ENCODE results near the gene ARRDC3.

Gene ARRDC3

GRCh38 chr5:91319667-91320066 lies 63.5 kb downstream of the ARRDC3 start:
- no peaks in the 10 kb centered on the region for H3K79me2 ChIP-seq (ENCODE audit: insufficient read depth, low read depth)
- H3K27ac ChIP-seq: no peak overlapping the region
- no peak overlapping the region for H3K9ac ChIP-seq
- no peaks in the 10 kb centered on the region for H4K20me1 ChIP-seq (ENCODE audit: insufficient read depth)
- H2AFZ ChIP-seq (ENCODE audit: low read depth): no peak overlapping the region
- TF ChIP-seq CTCF (conservative IDR thresholded peaks at IDR 0.05; ENCODE audit: low read depth, low read length): no peak
- no peaks in the 10 kb centered on the region for H3K27me3 ChIP-seq (ENCODE audit: insufficient read depth, low read depth)
- H3K4me1 ChIP-seq (ENCODE audit: low read depth, poor library complexity, severe bottlenecking): peaks cover 22% of the 10 kb centered on the region
- no peaks in the 10 kb centered on the region for H3K36me3 ChIP-seq (ENCODE audit: insufficient read depth)
- H3K4me3 ChIP-seq (IDR thresholded peaks at IDR 0.05; ENCODE audit: insufficient read depth, low read depth, low read length): no peak overlapping the region
- no peak overlapping the region for H3K4me2 ChIP-seq

GRCh38 chr5:91318724-91319123 lies 64.4 kb downstream of the ARRDC3 start:
- no peak for TF ChIP-seq CTCF (conservative IDR thresholded peaks at IDR 0.05; ENCODE audit: low read depth, low read length)
- Histone ChIP-seq H3K4me1 (ENCODE audit: low read depth, poor library complexity, severe bottlenecking) (peaks cover 32% of the 10 kb centered on the region), H4K20me1 (ENCODE audit: insufficient read depth) (no peaks in the 10 kb centered on the region), H3K4me2 (no peak overlapping the region), H3K4me3 (IDR thresholded peaks at IDR 0.05; ENCODE audit: insufficient read depth, low read depth, low read length) (no peak overlapping the region), H3K79me2 (ENCODE audit: insufficient read depth, low read depth) (0 out of 2 replicates have a peak, but pooled peaks cover under 1% of the 10 kb centered on the region), H2AFZ (ENCODE audit: low read depth) (no peak overlapping the region), H3K27me3 (ENCODE audit: insufficient read depth, low read depth) (no peaks in the 10 kb centered on the region), H3K9ac (no peak overlapping the region), H3K27ac (no peak overlapping the region), H3K36me3 (ENCODE audit: insufficient read depth) (no peaks in the 10 kb centered on the region)

Data from KMS-11 (cell line).